Loucy (cell line): Measurements from ENCODE around the gene IL37.

Source experiments
- EZH2phosphoT487 ChIP-seq: fragments of 200-600 bp; IDR thresholded peaks from 2 replicates; pipeline ENCODE4 v1.6.1; 2018; ENCODE audit warnings: antibody characterized with exemption, mild to moderate bottlenecking, moderate library complexity, borderline replicate concordance
- TF ChIP-seq, protein P1 (sequence below): fragments of 200-600 bp; sonication (generic); conservative IDR thresholded peaks from 2 replicates; pipeline ENCODE4 v1.5.1; 2014; ENCODE audit warnings: mild to moderate bottlenecking, antibody characterized with exemption, low read length

DNA sequence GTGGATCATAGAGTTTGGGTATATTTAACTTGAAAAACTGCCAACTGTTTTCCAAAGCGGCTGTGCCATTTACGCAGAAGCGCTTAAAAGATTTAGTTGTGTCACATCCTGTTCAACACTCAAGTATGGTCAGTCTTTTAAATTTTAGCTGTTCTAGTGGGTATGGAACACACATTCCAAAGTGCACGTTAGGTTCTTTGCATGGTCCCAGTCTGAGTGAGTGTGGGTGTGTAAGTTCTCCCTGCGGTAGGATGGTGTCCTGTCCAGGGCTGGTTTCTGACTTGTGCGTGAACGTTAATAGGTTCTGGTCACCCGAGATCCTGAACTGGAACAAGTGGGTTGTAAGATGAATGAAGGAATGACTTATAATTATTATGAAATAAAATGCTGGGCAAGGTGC, 38.5 kb downstream of the IL37 start:
- TF ChIP-seq, protein P1, sequence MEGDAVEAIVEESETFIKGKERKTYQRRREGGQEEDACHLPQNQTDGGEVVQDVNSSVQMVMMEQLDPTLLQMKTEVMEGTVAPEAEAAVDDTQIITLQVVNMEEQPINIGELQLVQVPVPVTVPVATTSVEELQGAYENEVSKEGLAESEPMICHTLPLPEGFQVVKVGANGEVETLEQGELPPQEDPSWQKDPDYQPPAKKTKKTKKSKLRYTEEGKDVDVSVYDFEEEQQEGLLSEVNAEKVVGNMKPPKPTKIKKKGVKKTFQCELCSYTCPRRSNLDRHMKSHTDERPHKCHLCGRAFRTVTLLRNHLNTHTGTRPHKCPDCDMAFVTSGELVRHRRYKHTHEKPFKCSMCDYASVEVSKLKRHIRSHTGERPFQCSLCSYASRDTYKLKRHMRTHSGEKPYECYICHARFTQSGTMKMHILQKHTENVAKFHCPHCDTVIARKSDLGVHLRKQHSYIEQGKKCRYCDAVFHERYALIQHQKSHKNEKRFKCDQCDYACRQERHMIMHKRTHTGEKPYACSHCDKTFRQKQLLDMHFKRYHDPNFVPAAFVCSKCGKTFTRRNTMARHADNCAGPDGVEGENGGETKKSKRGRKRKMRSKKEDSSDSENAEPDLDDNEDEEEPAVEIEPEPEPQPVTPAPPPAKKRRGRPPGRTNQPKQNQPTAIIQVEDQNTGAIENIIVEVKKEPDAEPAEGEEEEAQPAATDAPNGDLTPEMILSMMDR = no peak
- TF ChIP-seq EZH2phosphoT487 = no peak
